ENCODE data around the gene DNAJC5G.

DNAJC5G gene

DNA sequence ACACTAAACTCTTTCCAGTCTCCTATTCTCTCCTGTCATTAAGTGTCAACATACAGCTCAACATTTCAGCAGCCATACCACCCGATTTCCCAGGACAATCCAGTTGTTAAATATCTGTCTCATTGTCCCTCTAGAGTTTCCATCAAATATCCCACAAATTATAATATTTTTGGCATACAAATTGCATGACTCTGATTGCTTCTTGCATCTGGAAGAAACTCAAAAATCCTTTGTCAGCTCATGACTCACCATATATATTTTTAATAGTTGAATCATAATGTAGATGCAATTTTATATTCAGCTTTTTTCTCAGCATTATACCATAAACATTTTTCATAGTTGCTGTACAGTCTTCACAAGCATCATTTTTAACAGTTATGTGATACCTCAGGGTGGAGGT is 19.6 kb upstream of the DNAJC5G start:
- H3K27ac ChIP-seq = no peak overlapping the region
- TF ChIP-seq, protein P1, sequence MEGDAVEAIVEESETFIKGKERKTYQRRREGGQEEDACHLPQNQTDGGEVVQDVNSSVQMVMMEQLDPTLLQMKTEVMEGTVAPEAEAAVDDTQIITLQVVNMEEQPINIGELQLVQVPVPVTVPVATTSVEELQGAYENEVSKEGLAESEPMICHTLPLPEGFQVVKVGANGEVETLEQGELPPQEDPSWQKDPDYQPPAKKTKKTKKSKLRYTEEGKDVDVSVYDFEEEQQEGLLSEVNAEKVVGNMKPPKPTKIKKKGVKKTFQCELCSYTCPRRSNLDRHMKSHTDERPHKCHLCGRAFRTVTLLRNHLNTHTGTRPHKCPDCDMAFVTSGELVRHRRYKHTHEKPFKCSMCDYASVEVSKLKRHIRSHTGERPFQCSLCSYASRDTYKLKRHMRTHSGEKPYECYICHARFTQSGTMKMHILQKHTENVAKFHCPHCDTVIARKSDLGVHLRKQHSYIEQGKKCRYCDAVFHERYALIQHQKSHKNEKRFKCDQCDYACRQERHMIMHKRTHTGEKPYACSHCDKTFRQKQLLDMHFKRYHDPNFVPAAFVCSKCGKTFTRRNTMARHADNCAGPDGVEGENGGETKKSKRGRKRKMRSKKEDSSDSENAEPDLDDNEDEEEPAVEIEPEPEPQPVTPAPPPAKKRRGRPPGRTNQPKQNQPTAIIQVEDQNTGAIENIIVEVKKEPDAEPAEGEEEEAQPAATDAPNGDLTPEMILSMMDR (conservative IDR thresholded peaks at IDR 0.05) = no peak
- no peak for TF ChIP-seq ZFX (IDR thresholded peaks at IDR 0.05)

DNA sequence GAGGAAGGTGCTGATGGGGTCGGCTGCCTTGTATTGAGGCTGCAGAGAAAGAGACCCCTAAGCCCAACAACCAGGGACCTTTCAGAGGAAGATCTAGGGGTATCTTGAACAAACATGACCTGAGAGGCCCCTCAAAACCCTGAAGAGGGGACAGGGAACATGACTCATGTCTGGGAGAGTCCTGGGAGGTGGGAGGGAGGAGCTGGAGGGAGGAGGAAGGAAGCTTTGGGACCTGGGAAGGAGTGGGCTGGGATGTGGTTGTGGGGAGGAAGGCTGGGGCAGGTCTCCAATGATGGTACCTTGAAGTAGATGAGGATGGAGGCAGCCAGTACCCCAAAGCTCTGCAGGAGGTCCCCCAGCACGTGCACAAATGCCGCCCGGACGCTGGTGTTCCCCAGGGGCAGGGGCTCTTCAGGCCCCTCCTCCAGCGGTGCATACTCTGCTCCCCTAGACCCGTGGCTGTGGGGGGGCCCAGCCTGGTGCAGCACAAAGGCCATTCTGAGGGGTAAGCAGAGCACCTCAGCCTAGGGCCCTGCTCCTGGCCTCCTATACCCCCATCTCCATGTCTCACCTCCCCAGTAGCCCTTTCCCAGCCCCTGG is 18.3 kb upstream of the DNAJC5G start:
- TF ChIP-seq ZFX (IDR thresholded peaks at IDR 0.05) = no peak
- TF ChIP-seq, protein P1 (conservative IDR thresholded peaks at IDR 0.05) = no peak
- no peak overlapping the region for H3K27ac ChIP-seq

DNA sequence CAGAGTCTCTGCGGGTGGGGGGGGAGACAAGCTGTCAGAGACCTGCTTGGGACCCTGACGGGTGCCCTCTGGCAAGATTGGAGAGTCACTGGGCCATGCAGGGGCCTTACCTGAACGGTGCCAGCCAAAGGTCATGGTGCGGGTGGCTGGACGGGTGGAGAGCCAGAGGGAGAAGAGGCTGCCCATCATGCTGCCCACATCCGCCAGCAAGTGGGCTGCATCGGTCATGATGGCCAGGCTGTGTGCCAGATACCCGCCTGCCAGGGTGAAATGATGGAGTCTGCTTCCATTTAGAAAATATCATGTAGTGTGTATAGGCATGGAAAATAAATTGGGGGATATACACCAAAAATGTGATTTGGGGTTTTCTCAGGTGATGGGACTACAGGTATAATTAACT is 17.2 kb upstream of the DNAJC5G start:
- no peak overlapping the region for H3K27ac ChIP-seq
- TF ChIP-seq, protein P1 (conservative IDR thresholded peaks at IDR 0.05) = no peak
- TF ChIP-seq ZFX (IDR thresholded peaks at IDR 0.05) = no peak

DNA sequence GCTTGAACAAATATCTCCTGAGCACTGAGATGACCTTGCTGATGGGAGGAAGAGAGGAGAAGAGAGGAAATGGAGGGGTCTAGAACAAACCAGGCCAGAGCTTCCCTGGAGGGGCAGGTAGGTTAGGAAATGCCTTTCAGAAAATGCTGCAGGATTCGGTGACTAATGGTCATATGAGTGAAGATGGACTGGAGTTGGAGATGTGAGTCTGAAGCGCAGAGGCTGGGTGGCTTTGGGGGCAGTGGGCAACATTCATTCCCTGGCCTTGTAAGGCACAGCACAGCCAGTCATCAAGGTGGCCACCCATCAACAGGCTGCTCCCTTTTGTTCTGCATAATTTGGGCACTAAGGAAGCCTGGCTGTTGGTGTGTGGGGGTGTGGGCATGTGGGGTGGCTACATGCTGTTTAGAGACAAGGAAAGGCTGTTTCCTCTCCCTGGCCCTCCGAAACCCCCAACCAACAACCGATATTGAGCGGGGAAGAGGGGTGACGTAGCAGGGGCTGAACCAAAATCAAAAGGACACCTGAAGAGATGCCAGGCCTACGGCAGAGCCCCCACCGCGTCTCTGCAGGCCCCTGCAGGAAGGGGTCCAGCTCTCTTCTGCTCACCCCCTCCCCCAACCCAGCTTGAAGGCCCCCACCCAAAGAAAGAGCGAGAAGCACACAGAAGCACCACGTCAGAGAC is 13.8 kb upstream of the DNAJC5G start:
- TF ChIP-seq, protein P1 (conservative IDR thresholded peaks at IDR 0.05) = no peak
- TF ChIP-seq ZFX (IDR thresholded peaks at IDR 0.05) = no peak

DNA sequence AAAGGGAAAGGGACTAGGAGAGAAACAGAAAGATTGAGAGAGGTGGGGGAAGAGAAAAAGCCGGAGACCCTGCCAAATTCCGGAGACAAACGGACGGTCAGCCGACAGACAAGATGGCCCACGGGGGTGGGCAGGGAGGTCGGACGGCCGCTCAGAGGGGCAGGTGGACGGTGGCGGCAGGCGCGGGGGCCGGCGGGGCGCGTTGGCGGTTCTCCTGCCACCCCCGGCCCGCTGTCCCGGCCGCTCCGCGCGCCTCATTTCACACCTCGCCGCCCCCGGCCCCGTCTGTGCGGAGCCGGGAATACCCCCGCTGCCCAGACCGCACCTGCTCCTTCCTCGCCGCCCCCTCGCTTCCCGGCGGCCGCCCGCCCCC is 13.3 kb upstream of the DNAJC5G start:
- H3K27ac ChIP-seq = no peak overlapping the region
- no peak for TF ChIP-seq ZFX (IDR thresholded peaks at IDR 0.05)
- TF ChIP-seq, protein P1 (conservative IDR thresholded peaks at IDR 0.05) = no peak

More for the DNA sequence above, 13.8 kb upstream of the DNAJC5G start:
- no peak overlapping the region for H3K27ac ChIP-seq

DNA sequence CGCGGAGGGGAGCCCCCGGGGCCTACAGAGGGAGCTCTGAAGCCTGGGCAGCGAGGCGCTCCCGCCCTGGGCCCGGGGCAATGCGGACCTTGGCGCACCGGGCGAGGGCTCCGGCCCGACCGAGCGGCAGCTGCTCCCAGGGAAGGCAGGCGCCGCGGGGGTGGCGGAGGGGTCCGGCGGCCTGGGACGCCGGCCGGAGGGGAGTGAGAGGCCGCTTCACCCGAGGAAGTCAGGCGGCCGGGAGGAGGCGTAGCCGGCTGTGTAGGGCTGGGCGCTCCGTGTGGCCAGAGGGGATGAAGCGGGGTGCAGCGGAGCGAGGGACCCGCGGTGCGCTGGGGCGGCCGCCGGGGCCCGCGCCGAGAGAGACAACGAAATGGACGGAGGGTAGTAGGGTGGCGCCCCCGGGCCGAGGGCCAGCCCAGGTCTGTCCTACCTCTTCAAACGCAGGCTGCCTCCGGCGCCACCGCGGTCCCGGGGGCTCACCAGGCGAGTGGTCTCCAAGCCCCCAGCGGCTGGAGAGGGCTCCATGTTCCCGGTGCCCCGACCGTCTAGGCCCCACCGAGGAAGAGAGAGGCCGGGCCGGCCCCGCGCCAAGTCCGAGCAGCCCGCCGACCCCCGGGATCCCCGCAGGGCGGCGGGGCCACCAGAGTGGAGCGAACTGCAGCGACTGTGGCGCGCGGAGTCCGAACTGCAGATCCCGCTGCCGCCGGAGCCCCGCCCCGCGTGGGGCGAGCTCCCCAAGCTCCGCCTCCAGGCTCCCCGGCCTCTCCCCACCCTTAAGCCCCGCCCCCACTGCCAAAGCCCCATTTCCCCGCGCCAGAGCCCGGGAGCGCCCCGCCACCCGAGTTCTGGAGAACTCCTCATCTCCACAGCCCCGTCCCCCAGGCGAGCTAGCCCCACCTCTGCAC is 12.6 kb upstream of the DNAJC5G start, which contains the start of gene SLC30A3:
Gene SLC30A3 (minus strand): TSS at position 669 of the 908 bp plus-strand sequence. CDS start 141 bp downstream, at position 528.
- TF ChIP-seq, protein P1 (conservative IDR thresholded peaks at IDR 0.05) = no peak
- no peak for TF ChIP-seq ZFX (IDR thresholded peaks at IDR 0.05)

More for the DNA sequence above, 12.6 kb upstream of the DNAJC5G start, which contains the start of gene SLC30A3:
- H3K27ac ChIP-seq = no peak within 1 kb of the TSS; the same call in 1 of the 2 replicates
